Measurements from ENCODE around the gene ECEL1.

DNA sequence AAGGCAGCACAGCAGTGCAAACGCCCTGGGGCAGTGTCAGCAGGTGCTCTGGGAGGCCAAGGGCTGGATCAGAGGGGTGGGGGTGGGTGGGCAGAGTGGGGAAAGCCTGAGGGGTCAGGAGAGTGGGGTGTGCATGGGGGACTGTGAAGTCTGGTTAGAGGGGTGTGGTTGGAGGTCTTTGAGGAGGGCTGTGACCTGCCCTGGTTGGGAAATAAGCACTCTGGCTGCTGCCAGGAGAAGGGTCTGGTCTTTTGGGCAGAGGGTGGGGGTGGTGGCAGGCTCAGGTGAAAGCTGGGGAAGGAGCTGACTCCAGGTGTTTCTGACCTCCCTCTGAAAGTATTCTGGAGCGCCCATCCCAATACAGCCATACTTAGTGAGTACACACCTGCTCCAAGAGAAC is 27.5 kb downstream of the ECEL1 start:
- TF ChIP-seq, protein P1, sequence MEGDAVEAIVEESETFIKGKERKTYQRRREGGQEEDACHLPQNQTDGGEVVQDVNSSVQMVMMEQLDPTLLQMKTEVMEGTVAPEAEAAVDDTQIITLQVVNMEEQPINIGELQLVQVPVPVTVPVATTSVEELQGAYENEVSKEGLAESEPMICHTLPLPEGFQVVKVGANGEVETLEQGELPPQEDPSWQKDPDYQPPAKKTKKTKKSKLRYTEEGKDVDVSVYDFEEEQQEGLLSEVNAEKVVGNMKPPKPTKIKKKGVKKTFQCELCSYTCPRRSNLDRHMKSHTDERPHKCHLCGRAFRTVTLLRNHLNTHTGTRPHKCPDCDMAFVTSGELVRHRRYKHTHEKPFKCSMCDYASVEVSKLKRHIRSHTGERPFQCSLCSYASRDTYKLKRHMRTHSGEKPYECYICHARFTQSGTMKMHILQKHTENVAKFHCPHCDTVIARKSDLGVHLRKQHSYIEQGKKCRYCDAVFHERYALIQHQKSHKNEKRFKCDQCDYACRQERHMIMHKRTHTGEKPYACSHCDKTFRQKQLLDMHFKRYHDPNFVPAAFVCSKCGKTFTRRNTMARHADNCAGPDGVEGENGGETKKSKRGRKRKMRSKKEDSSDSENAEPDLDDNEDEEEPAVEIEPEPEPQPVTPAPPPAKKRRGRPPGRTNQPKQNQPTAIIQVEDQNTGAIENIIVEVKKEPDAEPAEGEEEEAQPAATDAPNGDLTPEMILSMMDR (tag by site-specific recombination; IDR thresholded peaks at IDR 0.05) = no peak
- TF ChIP-seq HOXA7 (CRISPR knock-in tag; IDR thresholded peaks at IDR 0.05; ENCODE audit: borderline replicate concordance) (no peak), ZNF311 (tag by site-specific recombination; IDR thresholded peaks at IDR 0.05; ENCODE audit: borderline replicate concordance) (no peak), ZNF138 (tag by site-specific recombination; IDR thresholded peaks at IDR 0.05; ENCODE audit: borderline replicate concordance) (no peak), TCF7L2 (IDR thresholded peaks at IDR 0.05; ENCODE audit: borderline replicate concordance, low read depth, low read length) (no peak)
- TF ChIP-seq, protein P2, sequence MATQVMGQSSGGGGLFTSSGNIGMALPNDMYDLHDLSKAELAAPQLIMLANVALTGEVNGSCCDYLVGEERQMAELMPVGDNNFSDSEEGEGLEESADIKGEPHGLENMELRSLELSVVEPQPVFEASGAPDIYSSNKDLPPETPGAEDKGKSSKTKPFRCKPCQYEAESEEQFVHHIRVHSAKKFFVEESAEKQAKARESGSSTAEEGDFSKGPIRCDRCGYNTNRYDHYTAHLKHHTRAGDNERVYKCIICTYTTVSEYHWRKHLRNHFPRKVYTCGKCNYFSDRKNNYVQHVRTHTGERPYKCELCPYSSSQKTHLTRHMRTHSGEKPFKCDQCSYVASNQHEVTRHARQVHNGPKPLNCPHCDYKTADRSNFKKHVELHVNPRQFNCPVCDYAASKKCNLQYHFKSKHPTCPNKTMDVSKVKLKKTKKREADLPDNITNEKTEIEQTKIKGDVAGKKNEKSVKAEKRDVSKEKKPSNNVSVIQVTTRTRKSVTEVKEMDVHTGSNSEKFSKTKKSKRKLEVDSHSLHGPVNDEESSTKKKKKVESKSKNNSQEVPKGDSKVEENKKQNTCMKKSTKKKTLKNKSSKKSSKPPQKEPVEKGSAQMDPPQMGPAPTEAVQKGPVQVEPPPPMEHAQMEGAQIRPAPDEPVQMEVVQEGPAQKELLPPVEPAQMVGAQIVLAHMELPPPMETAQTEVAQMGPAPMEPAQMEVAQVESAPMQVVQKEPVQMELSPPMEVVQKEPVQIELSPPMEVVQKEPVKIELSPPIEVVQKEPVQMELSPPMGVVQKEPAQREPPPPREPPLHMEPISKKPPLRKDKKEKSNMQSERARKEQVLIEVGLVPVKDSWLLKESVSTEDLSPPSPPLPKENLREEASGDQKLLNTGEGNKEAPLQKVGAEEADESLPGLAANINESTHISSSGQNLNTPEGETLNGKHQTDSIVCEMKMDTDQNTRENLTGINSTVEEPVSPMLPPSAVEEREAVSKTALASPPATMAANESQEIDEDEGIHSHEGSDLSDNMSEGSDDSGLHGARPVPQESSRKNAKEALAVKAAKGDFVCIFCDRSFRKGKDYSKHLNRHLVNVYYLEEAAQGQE (tag by site-specific recombination; IDR thresholded peaks at IDR 0.05) = no peak
- TF ChIP-seq, protein P3, sequence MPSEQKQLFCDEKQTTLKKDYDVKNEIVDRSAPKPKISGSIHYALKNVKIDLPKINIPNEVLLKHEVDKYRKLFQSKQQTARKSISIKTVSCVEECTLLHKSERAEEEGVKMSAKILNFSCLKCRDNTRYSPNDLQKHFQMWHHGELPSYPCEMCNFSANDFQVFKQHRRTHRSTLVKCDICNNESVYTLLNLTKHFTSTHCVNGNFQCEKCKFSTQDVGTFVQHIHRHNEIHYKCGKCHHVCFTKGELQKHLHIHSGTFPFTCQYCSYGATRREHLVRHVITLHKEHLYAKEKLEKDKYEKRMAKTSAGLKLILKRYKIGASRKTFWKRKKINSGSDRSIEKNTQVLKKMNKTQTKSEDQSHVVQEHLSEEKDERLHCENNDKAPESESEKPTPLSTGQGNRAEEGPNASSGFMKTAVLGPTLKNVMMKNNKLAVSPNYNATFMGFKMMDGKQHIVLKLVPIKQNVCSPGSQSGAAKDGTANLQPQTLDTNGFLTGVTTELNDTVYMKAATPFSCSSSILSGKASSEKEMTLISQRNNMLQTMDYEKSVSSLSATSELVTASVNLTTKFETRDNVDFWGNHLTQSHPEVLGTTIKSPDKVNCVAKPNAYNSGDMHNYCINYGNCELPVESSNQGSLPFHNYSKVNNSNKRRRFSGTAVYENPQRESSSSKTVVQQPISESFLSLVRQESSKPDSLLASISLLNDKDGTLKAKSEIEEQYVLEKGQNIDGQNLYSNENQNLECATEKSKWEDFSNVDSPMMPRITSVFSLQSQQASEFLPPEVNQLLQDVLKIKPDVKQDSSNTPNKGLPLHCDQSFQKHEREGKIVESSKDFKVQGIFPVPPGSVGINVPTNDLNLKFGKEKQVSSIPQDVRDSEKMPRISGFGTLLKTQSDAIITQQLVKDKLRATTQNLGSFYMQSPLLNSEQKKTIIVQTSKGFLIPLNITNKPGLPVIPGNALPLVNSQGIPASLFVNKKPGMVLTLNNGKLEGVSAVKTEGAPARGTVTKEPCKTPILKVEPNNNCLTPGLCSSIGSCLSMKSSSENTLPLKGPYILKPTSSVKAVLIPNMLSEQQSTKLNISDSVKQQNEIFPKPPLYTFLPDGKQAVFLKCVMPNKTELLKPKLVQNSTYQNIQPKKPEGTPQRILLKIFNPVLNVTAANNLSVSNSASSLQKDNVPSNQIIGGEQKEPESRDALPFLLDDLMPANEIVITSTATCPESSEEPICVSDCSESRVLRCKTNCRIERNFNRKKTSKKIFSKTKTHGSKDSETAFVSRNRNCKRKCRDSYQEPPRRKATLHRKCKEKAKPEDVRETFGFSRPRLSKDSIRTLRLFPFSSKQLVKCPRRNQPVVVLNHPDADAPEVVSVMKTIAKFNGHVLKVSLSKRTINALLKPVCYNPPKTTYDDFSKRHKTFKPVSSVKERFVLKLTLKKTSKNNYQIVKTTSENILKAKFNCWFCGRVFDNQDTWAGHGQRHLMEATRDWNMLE (tag by site-specific recombination; conservative IDR thresholded peaks at IDR 0.05; ENCODE audit: low read depth) = no peak
- TF ChIP-seq, protein P4, sequence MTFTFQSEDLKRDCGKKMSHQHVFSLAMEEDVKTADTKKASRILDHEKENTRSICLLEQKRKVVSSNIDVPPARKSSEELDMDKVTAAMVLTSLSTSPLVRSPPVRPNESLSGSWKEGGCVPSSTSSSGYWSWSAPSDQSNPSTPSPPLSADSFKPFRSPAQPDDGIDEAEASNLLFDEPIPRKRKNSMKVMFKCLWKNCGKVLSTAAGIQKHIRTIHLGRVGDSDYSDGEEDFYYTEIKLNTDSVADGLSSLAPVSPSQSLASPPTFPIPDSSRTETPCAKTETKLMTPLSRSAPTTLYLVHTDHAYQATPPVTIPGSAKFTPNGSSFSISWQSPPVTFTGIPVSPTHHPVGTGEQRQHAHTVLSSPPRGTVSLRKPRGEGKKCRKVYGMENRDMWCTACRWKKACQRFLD (tag by site-specific recombination; IDR thresholded peaks at IDR 0.05) = no peak

Measured in HEK293 (cell line).